GM12801 (cell line): ENCODE data around the gene LRRC74A.

ENCODE experiments used
- TF ChIP-seq, protein P1 (sequence below): IDR thresholded peaks from one replicate; pipeline ENCODE4 v1.5.1; 2011; ENCODE audit warnings: control low read depth; ENCODE audit not compliant: insufficient read length; ENCODE audit errors: extremely low read depth

Gene LRRC74A

DNA sequence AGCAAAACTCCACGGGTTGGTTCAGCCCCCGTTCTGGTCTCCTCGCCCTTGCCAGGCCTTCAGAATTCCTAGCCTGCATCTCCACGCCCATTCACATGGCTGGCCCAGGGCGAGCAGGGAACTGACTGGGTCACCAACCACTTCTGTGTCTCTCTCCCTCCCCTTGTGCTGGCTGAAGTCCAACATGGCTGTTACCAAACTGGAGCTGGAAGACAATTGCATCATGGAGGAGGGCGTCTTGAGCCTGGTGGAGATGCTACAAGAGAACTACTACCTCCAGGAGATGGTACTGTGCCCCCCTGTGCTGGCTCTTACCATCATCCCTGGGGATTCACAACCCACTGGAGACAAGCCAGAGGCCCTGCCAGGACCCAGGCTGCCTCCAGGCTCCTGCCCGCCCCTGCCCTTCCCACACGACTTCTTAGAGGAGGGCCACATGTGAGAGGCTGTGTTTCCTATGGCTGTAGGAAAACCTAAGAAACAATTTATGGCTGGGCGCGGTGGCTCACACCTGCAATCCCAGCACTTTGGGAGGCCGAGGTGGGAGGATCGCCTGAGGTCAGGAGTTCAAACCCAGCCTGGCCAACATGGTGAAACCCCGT lies 9.9 kb downstream of the LRRC74A start:
- TF ChIP-seq, protein P1, sequence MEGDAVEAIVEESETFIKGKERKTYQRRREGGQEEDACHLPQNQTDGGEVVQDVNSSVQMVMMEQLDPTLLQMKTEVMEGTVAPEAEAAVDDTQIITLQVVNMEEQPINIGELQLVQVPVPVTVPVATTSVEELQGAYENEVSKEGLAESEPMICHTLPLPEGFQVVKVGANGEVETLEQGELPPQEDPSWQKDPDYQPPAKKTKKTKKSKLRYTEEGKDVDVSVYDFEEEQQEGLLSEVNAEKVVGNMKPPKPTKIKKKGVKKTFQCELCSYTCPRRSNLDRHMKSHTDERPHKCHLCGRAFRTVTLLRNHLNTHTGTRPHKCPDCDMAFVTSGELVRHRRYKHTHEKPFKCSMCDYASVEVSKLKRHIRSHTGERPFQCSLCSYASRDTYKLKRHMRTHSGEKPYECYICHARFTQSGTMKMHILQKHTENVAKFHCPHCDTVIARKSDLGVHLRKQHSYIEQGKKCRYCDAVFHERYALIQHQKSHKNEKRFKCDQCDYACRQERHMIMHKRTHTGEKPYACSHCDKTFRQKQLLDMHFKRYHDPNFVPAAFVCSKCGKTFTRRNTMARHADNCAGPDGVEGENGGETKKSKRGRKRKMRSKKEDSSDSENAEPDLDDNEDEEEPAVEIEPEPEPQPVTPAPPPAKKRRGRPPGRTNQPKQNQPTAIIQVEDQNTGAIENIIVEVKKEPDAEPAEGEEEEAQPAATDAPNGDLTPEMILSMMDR, result no peak

DNA sequence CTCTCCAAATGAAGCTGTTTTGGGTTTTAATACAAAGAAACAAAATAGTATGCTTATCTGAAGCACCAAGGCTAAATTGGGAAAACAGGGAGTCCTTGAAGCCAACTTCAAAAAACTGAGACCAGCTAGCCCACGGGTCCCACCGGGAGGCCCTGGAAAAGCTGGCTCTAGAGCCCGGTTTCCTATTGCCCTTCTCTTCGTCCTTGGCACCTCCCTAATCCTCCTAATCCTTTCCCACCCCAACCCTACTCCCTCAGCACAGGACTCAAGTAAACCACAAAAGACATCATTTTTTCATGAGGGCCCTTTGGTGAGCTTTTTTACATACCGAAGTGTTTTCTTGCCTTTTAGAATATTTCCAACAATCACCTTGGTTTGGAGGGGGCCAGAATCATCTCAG lies 11.3 kb downstream of the LRRC74A start:
- TF ChIP-seq, protein P1, result no peak

DNA sequence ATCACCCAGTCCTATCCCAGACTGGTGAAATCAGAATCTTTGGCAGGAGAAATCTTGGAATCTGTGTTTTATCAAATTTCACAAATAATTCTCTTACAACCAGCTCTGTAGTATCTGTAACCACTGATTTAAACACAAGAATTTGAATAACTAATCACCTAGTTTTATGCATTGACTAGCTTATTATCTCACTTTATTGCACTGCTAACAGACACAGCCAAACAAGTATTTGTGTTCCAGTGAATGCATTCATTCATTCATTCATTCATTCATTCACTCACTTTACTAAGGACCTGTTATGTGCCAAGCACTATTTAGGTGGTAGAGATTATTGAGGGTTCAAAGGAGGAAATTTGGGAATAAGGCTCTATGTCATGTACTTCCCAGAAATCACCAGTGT lies 16.2 kb downstream of the LRRC74A start:
- TF ChIP-seq, protein P1, result no peak

DNA sequence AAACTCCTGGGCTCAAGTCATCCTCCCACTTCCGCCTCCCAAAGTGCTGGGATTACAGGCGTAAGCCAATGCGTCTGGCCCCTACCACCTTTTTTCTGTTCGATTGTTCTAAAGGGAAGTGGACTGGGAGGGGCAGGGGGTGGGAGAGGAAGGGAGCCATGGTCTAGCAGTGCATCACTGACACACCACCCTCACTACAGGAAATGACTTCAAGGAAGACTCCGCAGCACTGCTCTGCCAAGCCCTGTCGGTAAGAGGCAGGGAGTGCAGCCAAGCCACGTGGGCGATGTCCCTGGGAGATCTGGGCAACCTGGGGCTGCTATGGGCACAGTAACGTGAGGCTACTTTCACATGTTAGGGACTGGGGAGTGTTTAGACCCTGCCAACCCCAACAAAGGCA lies 18.0 kb downstream of the LRRC74A start:
- TF ChIP-seq, protein P1, result no peak

DNA sequence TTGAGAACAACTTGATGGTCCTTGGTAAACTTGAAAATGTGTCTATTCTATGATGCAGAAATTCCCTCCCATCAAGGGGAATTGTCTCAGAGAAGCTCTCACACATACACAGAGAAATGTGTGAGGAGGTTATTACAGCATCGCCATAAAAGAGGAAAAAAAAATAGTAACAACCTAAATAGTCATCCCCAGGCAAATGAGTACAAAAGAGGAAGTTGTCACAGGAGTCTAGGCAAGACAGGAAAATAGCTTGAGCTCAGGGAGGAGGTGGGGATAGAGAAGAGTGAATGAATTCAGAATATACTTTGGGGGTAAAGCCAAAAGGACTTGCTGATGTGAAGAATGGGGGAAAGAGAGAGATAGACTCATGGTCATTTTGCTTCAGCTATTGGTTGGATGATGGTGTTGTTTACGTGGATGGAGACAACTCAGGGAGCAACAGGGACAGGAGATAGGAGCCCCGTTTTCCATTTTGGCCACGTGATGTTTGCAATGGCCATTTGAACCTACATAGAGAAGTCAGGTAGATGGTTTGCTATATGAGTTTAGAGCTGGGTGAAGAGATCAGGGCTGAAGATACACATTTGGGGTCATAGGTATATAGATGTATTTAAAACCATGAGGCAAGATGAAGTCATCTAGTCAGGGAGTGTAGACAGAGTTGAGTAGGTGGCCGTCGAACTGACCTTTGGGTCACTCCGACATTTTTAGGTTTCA lies 20.3 kb downstream of the LRRC74A start:
- TF ChIP-seq, protein P1, result no peak

DNA sequence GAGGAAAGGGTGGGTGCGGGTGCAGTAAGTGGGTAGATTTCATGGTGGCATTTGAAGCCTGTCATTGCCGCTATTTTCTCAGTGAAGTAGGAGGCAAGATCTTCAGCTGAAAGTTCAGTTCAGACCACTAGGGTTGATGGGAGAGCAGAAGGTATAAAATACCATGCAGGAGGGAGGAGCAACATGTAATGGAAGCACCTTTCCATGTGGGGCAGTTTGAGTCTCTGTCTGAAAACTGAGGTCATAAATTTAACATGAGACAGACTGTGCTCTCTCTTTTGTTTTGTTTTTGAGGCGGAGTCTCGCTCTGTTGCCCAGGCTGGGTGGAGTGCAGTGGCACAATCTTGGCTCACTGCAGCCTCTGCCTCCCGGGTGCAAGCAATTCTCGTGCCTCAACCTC lies 22.7 kb downstream of the LRRC74A start:
- TF ChIP-seq, protein P1, result no peak

DNA sequence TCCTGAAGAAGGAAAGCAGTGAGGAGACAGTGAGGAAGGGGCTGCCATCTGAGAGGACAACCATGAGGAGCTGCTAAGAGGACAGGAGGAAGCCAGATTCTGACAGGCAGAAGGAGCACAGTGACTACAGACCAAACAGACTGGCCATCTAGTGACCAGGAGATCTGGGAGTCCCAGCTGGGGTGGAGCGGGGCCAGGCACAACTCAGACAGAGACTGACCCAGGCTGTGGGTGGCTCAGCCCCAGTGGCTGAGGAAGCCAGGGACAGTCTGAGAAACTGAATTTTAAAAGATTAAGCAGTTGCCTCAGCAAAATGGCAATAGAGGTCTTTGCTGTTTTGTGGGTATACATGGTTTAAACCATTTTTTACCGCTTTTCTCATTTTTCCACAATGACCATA lies 28.9 kb downstream of the LRRC74A start:
- TF ChIP-seq, protein P1, result no peak
